Measurements from ENCODE around the gene MSRB3.

- TF ChIP-seq EGR1 (IDR thresholded peaks at IDR 0.05; ENCODE audit: borderline replicate concordance, low read depth, low read length) (no peak), RNF2 (IDR thresholded peaks at IDR 0.05; ENCODE audit: borderline replicate concordance, low read depth, low read length, missing control alignments, poor library complexity, severe bottlenecking) (no peak), POLR2A (IDR thresholded peaks at IDR 0.05; ENCODE audit: control extremely low read depth in 1 of 2, low read depth in 2 of 2, low read length in 2 of 2) (no peak), SP2 (IDR thresholded peaks at IDR 0.05; ENCODE audit: low read length) (no peak), CTCF (IDR thresholded peaks at IDR 0.05; ENCODE audit: control extremely low read depth in 1 of 3, insufficient read depth in 1 of 3, low read depth in 1 of 3, low read length in 3 of 3) (no peak), SIX5 (IDR thresholded peaks at IDR 0.05; ENCODE audit: low read depth, low read length) (no peak), EP300 (IDR thresholded peaks at IDR 0.05; ENCODE audit: borderline replicate concordance in 1 of 2, low read depth in 2 of 2, low read length in 2 of 2) (no peak), RFX5 (IDR thresholded peaks at IDR 0.05; ENCODE audit: borderline replicate concordance, low read depth, low read length) (no peak), TCF12 (IDR thresholded peaks at IDR 0.05; ENCODE audit: low read depth, low read length) (no peak), POLR2AphosphoS5 (IDR thresholded peaks at IDR 0.05; ENCODE audit: low read depth, low read length) (no peak)
Observed at GRCh38 chr12:65292241-65292640, 13.8 kb downstream of the MSRB3 start.
